Sigmoid colon (tissue), 7 donors: ENCODE results near the gene FGFRL1. TPM values are rescaled to one million over a fixed set of nuclear protein-coding genes. Genes with fewer than 3 reads are reported as not detected.

Source experiments
- DNase-seq: peaks from one replicate; pipeline ENCODE4 v3.0.0-alpha.2; 2019
- H3K27ac ChIP-seq, 4 donors: fragments of 200-600 bp; sonication (generic); one replicate each; pipeline ENCODE4 v1.5.1; 2016 to 2019; ENCODE audit warnings: mild to moderate bottlenecking in 1 of 4
- H3K27me3 ChIP-seq, 3 donors: fragments of 200-600 bp; sonication (generic); one replicate each; pipeline ENCODE4 v1.5.1; 2019; ENCODE audit warnings: mild to moderate bottlenecking in 1 of 3
- H3K36me3 ChIP-seq, 4 donors: fragments of 200-600 bp; sonication (generic); one replicate each; pipeline ENCODE4 v1.5.1; 2016 to 2019
- H3K4me1 ChIP-seq, 4 donors: fragments of 200-600 bp; sonication (generic); one replicate each; pipeline ENCODE4 v1.5.1; 2017 to 2019
- H3K4me3 ChIP-seq, 4 donors: fragments of 200-600 bp; sonication (generic); one replicate each; pipeline ENCODE4 v1.5.1; 2017 to 2019; ENCODE audit warnings: mild to moderate bottlenecking in 2 of 4, moderate library complexity in 1 of 4
- H3K9me3 ChIP-seq, 4 donors: fragments of 200-600 bp in 3 of 4; sonication (generic) in 3 of 4; one replicate each; pipeline versions ENCODE4 v1.5.1 to v1.6.1; 2013 to 2019
- EP300 ChIP-seq, 4 donors: sonication (generic); formaldehyde crosslinking; IDR thresholded peaks; one replicate each; pipeline ENCODE4 v1.6.1; 2017; ENCODE audit warnings: antibody characterized with exemption in 4 of 4
- POLR2A ChIP-seq, 2 donors: fragments of 450-650 bp; IDR thresholded peaks; one replicate each; pipeline ENCODE4 v1.6.1; 2016; ENCODE audit warnings: antibody characterized with exemption in 2 of 2, mild to moderate bottlenecking in 2 of 2, moderate library complexity in 2 of 2
- POLR2AphosphoS5 ChIP-seq, 4 donors: sonication (generic); formaldehyde crosslinking; IDR thresholded peaks; one replicate each; pipeline ENCODE4 v1.6.1; 2017; ENCODE audit warnings: antibody characterized with exemption in 4 of 4
- WGBS, 2 donors: extraction: QIAGEN DNeasy Blood & Tissue Kit; methylation state at CpG; one replicate each; pipeline ENCODE4 v1.1.7; 2013; 5-methylcytosine and 5-hydroxymethylcytosine counted together
- intact Hi-C: fragments of 100-400 bp; cut with DNase I; formaldehyde crosslinking; loops from one replicate; pipeline ENCODE4 v1.15.1; 2023
- polyA plus RNA-seq, 3 donors: library from polyadenylated mRNA; stranded (reverse); fragments of 200-250 nt; gene quantifications; one replicate each; pipeline ENCODE4 v1.2.3, GENCODE V29; 2013
- total RNA-seq, 4 donors: library from RNA; depleted of rRNA; stranded (reverse); fragments of >200 nt; gene quantifications; one replicate each; pipeline ENCODE4 v1.1.0, GENCODE V29; 2016
- TF ChIP-seq, protein P1 (sequence below), 4 experiments: fragments of 450-650 bp in 3 of 4; fragments of 200-600 bp in 1 of 4; IDR thresholded peaks; one replicate each; pipeline ENCODE4 v1.5.1; 2016 to 2019; ENCODE audit warnings: antibody characterized with exemption in 4 of 4, mild to moderate bottlenecking in 3 of 4, moderate library complexity in 2 of 4
- donor health status: healthy with polysubstance abuse.
- donor health status: Bipolar disorder and iron deficiency.
- donor health status: healthy.

Gene FGFRL1
- total and polyA plus RNA-seq, 7 donors: 1.2 to 12.1 (median 6.8) TPM

DNA sequence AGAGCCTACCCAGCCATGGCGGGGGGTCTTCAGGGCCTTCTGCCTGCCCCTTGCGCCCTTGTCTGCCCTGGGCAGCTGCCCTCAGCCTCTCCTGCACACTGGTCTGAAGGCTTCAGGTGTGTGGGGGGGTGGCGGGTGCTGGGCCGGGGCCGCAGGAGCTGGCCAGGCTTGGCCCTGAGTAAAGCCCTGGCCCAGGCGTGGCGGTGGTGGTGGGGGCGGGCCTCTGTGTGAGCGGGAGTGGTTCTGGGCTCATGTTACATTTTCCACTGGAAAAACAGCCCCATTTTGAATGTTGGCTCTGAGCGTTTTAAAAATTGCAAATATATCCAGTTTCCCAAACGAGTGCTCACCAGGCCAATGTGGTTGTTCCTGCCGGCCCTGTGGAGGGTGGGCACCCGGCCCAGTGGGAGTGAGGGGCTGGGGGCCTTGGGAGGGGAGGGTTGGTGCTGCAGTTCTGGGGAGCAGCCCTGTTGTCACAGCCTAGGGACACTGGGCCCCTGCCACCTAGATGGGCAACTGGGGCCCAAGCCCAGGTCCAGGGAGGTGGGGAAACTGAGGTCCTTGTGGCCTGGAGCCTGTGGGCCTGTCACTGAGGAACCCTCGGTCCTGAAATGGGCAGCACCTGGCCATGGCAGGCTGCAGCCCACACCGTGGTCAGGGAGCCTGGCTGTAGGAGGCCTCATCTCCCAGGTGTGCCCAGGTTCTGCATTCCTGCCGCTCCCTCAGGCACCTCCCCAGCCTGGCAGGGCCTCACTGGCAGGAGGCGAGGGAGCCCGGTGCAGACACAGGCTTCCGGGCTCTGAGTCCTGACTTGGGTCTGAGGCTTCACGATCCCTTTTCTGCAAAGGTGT is 28.3 kb downstream of the FGFRL1 start:
- no peak for TF ChIP-seq EP300 (IDR thresholded peaks at IDR 0.05)
- H3K4me1 ChIP-seq: peaks cover 4 to 39% (median 32%) of the 10 kb centered on the region in 4 donors
- DNase-seq: peak; percentile 83

DNA sequence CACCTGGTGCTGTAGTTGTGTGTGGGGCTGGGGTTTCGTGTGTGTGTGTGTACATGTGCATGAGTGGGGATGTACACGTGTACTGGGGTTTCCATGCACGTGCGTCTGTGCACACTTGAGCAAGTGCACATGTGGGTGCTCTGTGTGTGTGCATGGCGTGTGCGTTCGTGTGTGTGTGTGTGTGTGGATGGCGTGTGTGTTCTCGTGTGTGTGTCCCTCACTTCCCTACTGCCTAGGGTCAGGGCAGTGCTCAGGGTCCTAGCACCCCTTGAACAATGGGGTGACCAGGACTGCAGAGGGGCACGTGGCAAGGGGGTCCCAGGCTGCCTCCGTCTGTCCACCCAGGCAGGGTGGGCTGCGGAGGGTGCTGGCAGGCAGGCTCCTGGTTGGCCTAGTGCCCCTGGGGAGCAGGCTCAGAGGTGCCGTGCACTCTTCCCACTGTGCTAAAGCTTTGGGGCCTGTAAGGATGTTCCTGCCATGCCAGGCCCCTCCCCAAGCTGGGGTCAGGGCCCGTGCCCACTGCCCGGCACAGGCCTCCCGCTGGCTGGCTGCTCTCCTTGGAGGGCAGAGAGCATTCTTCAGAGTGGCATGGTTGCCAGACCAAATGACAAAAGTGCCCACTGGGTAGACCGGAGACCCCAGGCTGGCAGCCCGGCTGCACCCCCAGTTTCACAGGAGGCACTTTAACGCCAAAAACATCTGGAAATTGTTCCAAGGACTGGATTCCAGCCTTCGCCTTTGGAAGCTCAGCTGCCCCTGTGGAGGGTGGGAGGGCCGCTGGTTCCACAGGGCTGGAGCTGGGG is 29.1 kb downstream of the FGFRL1 start:
- TF ChIP-seq, protein P1, sequence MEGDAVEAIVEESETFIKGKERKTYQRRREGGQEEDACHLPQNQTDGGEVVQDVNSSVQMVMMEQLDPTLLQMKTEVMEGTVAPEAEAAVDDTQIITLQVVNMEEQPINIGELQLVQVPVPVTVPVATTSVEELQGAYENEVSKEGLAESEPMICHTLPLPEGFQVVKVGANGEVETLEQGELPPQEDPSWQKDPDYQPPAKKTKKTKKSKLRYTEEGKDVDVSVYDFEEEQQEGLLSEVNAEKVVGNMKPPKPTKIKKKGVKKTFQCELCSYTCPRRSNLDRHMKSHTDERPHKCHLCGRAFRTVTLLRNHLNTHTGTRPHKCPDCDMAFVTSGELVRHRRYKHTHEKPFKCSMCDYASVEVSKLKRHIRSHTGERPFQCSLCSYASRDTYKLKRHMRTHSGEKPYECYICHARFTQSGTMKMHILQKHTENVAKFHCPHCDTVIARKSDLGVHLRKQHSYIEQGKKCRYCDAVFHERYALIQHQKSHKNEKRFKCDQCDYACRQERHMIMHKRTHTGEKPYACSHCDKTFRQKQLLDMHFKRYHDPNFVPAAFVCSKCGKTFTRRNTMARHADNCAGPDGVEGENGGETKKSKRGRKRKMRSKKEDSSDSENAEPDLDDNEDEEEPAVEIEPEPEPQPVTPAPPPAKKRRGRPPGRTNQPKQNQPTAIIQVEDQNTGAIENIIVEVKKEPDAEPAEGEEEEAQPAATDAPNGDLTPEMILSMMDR (IDR thresholded peaks at IDR 0.05): no peak
- TF ChIP-seq POLR2AphosphoS5 (IDR thresholded peaks at IDR 0.05) (no peak), POLR2A (IDR thresholded peaks at IDR 0.05) (no peak), EP300 (IDR thresholded peaks at IDR 0.05) (no peak)
- no peak for DNase-seq
- intact Hi-C loops: no loop called here
- Histone ChIP-seq H3K27me3 (peaks cover 21 to 66% (median 40%) of the 10 kb centered on the region in 3 donors), H3K27ac (no peak overlapping the region), H3K9me3 (no peaks in the 10 kb centered on the region), H3K36me3 (no peaks in the 10 kb centered on the region), H3K4me3 (no peak overlapping the region), H3K4me1 (peaks cover 4 to 39% (median 33%) of the 10 kb centered on the region in 4 donors)
- WGBS, 2 donors: 84 to 90% methylated on average over 21 of the region's 21 CpGs

More for the DNA sequence above, 28.3 kb downstream of the FGFRL1 start:
- whole genome bisulfite sequencing, 2 donors: 36 to 70% methylated on average over 20 of the region's 20 CpGs
- H3K27me3 ChIP-seq: peaks cover 13 to 57% (median 32%) of the 10 kb centered on the region in 3 donors
- no peaks in the 10 kb centered on the region for H3K9me3 ChIP-seq
- intact Hi-C loops: no loop called here
- no peak overlapping the region for H3K4me3 ChIP-seq
- H3K36me3 ChIP-seq: no peaks in the 10 kb centered on the region
- H3K27ac ChIP-seq: peak overlapping the region in 3 of 4 donors; percentile 23 to 60 (median 25)

DNA sequence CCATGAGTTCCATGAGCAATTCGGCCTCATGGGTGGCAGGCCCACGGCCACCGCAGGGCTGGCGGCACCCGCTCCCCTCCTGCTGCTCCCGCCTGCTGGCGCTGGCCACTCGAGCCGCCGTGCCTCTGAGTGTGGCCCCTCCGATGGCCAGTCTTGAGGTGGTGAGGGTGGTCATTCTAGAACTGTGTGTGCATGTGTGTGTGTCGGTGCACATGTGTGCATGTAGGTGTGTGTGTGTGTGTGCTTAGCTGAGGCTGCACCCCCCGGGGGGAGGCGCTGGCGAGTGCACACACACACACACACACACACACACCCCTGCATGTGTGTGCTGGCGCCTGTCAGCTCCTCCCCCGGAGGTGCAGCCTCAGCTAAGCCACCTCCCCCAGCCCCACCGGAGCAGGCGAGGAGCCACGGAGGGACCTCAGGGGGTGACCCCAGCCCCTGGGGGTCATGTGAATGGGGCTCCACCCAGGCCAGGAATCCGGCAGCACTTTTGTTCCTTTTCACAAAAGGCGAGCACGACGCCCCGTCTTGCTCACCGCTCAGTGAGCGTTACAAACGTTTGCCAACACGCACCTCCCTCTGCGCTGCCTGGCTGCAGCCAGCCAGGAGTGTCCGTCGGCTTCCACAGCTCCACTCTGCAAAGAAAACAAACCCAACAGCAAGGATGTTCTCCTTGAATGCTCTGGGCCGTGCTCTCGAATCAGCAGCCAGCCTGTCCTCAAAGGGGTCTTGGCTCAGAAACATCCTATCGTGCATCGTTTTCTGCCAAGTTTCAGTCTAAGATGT is 29.9 kb downstream of the FGFRL1 start:
- Histone ChIP-seq H3K4me1 (peaks cover 4 to 39% (median 35%) of the 10 kb centered on the region in 4 donors), H3K9me3 (no peaks in the 10 kb centered on the region), H3K27ac (peak overlapping the region in 1 of 4 donors; percentile 41), H3K4me3 (peak overlapping the region in 1 of 4 donors; percentile 2), H3K36me3 (no peaks in the 10 kb centered on the region), H3K27me3 (peaks cover 22 to 71% (median 43%) of the 10 kb centered on the region in 3 donors)
- TF ChIP-seq EP300 (IDR thresholded peaks at IDR 0.05) (no peak), POLR2AphosphoS5 (IDR thresholded peaks at IDR 0.05) (no peak), POLR2A (IDR thresholded peaks at IDR 0.05) (no peak)
- TF ChIP-seq, protein P1 (IDR thresholded peaks at IDR 0.05): no peak
- intact Hi-C loops: no loop called here
- 33 to 54% methylated on average over 36 of the region's 36 CpGs for WGBS, 2 donors
- no peak for DNase-seq

DNA sequence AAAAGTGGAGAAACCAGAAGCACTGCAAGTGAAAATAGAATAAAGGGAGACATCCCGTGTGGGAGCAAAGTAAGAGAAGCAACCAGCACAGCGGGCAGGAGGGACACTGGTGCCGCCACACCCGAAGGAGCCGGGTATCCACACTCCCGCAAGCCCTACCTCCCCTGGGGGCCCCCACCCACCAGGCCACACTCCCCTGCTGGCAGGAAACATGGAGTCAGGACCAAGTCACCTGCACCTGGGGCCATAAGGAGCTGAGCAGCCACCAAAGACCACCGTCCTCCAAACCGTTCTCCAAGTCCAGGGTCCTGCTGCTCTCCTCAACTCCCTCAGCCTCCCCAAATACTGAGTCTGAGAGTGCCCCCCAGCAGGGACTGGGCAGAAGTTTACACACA is 30.5 kb downstream of the FGFRL1 start:
- Histone ChIP-seq H3K27ac (peak overlapping the region in 1 of 4 donors; percentile 41), H3K27me3 (peaks cover 22 to 73% (median 40%) of the 10 kb centered on the region in 3 donors), H3K4me3 (peak overlapping the region in 1 of 4 donors; percentile 2), H3K36me3 (no peaks in the 10 kb centered on the region), H3K9me3 (no peaks in the 10 kb centered on the region), H3K4me1 (peaks cover 4 to 42% (median 37%) of the 10 kb centered on the region in 4 donors)
- DNase-seq: no peak
- intact Hi-C loops: no loop called here
- TF ChIP-seq POLR2AphosphoS5 (IDR thresholded peaks at IDR 0.05) (no peak), POLR2A (IDR thresholded peaks at IDR 0.05) (no peak), EP300 (IDR thresholded peaks at IDR 0.05) (no peak)
- TF ChIP-seq, protein P1 (IDR thresholded peaks at IDR 0.05): no peak
- WGBS, 2 donors: 24 to 58% methylated on average over 8 of the region's 8 CpGs
